ENCODE measurements around the gene FAM222B.
"Not testable (repeated sequence)": the region's sequence is repeated elsewhere in the genome, so short reads cannot be mapped to it uniquely, and the experiment has no call there.

FAM222B gene, protein sequence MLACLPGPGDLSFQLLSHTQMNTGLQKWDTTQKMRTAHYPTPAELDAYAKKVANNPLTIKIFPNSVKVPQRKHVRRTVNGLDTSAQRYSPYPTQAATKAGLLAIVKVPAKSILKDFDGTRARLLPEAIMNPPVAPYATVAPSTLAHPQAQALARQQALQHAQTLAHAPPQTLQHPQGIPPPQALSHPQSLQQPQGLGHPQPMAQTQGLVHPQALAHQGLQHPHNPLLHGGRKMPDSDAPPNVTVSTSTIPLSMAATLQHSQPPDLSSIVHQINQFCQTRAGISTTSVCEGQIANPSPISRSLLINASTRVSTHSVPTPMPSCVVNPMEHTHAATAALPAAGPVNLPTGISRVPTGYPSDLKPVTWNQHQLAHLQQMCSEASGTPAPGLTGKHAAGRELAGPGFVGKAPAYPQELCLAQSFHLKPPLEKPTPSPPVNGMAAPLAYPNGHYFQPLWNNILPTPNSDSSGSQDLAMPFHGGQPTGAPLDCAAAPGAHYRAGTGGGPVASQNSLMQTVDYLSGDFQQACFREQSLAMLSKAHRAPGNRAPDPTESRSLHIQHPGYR

DNA sequence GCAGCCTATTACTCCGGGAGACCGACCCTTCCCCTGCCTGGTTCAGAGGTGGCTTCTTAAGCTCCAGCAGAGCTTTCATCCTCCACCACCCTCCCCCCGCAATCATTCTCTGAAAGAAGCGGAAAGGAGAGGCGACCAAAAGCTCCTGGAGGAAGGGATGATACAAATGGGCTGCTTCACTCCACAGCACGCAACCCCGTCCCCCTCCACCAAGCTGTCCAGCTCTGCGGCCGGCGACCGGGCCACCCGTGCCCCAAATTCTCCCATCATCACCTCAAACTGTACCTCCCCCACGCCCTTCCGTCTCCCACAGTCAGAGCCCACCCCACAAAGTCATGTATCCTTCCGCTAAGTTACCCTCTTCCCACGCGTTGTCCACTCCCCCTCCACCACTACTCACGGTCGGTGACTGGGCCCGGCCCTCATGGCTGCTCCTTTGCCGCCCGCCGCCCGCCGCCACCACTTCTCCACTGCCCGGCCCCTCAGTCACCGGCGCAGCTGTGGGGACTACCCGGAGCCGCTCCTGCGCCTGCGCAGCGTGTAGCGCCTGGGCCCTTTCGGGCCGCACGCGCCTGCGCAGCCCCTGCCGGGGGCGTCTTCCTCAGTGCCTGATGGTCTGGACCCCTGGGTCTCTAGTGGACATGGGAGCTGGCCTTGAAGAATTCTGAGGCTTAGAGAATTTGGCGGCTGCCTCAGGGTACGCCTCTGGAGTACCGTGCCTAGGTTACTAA is at the start of gene FAM222B:
FAM222B (minus strand) TSS at position 509 of the 731 bp plus-strand sequence. CDS start 76,123 bp downstream, outside the sequence.
- peak; percentile 62 to 77 for DNase-seq (ENCODE audit: low read depth in 2 of 2)

DNA sequence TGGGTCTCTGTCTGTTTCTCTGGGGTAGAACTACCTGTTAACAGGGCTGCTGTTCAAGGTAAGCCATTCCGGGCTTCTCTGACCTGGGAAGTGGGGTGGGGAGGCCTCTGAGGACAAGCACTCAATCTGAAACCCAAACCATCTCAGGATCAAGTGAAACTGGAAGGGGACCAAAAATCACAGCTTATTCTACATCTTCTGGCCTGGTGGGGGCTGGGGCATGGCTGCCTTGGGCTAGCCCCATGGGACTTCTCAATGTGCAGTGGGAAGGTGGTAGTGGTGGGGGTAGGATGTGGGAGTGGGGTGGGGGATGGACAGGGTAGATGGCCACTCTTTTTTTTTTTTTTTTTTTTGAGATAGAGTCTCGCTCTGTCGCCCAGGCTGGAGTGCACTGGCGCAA is 49.4 kb upstream of the FAM222B start:
- no peak for DNase-seq (ENCODE audit: low read depth in 2 of 2)

DNA sequence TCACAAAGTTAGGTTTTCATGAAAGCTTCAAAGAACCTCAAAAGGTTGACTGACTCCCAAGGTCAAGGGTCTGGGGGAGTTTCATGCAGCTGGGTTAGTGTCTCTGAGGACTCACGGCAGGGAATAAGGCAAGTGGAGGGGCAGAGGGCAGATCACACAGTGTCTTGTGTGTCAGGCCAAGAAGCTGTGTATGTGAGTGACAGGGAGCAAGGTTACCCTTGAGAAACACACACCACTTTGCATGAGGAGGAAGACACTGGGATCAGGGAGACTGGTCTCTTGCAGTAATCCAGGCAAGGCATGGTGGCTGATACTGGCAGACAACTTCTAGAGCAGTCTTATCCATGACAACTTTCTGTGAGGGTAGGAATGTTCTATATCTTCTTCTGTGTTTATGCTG is 48.6 kb upstream of the FAM222B start:
- no peak for DNase-seq (ENCODE audit: low read depth in 2 of 2)

DNA sequence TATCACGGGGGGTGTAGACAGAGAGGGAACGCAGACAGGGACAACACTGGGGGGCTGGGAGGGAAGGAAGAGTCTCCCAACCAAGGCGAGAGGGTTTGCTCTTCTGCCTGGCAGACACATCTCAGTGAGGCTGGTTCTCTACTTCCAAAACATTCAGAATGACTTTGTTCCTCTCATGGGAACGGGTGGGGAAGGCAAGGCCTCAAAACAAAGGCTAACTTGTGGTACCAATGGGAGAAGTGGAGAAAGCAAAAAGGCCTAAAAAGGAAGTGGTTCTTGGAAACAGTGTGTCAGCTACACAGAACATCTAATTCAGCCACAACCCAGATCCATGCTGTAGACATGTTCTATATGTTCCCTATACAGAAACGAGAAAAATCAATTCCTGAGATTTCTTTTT is 47.4 kb upstream of the FAM222B start:
- DNase-seq (ENCODE audit: low read depth in 2 of 2): no peak

DNA sequence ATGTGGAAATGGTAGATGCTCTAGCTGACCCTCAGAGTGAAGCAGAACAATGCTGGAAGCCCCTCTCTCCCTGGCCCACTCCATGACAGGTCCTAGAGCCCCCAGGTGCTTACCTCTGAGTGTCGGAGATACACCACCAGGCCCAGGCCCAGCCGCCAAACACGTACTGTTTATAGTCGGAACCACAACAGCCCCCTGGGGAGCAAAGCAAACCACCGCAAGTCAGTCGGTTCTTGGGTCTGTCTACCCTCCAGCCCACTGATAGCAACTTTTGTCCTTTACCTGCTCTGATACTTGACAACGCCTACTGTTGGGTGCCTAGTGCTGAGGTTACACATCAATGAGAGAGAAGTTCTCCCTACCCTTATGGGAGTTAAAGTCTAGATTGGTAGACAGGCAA is 46.2 kb upstream of the FAM222B start:
- no peak for DNase-seq (ENCODE audit: low read depth in 2 of 2)

DNA sequence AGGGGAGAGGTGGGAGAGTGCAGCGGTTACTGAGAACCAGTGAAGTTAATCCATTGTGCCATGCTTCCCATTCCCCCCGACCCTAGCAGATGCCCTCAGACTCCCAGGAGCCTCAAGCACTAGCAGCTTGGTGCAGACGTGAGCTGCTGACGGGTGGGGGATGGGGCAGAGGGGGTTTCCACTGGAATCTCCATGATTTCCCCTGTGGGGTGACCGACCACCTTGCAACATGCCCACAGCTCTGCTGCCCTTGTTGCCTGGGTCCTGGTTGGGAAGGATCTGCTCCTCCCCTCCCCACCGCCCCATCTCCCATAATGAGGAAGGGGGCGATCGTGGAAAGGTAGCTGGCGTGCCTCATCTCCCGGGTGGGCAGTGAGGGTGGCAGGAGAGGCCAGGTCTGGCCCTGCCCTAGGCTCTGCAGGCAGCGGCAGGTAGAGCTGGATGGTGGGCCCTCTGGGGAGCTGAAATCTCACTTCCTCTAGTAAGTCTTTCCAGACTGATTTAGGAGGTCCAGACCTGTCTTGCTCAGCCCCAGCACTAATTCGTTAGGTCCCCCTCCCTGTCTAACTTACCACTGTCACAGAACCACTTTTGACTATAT is 45.4 kb upstream of the FAM222B start:
- DNase-seq (ENCODE audit: low read depth in 2 of 2): no peak

DNA sequence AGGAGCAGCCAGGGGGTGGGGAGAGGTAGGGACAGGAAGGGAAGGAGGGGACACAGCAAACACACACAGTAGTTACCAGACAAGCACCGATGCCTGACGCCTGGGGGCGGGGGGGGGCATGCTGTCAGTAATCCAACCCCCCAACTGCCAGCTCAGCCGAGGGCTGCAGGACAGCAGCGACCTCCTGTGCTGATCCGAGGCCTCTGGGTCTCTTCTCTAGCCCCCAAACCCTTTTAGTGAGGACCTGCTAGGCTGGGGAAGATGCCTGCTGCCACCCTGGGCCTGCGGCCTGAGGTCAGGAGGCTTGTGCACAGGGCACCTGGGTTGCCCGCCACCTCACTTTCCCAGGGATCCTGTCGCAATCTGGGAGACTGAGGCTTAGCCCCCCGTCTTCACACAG is 43.4 kb upstream of the FAM222B start:
- DNase-seq (ENCODE audit: low read depth in 2 of 2): no peak

DNA sequence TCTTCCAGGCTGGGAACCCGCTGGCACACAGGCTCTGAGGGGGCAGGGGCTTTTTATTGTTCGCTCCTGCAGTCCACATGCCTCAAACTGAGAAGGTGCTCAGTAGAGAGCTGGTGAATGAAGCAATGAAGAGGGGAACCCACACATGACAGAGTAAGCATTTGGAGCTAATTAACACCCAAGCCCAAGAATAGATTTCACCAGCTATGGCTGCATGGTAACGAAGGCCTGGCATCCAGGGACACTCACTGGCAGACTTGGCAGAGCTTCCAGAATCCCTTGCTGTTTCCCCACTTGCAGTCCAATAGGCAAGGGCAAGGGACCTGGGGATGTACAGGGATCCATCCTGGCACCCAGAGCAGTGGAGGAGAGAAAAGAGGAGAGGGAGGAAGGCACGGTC is 42.8 kb upstream of the FAM222B start:
- DNase-seq (ENCODE audit: low read depth in 2 of 2): no peak

DNA sequence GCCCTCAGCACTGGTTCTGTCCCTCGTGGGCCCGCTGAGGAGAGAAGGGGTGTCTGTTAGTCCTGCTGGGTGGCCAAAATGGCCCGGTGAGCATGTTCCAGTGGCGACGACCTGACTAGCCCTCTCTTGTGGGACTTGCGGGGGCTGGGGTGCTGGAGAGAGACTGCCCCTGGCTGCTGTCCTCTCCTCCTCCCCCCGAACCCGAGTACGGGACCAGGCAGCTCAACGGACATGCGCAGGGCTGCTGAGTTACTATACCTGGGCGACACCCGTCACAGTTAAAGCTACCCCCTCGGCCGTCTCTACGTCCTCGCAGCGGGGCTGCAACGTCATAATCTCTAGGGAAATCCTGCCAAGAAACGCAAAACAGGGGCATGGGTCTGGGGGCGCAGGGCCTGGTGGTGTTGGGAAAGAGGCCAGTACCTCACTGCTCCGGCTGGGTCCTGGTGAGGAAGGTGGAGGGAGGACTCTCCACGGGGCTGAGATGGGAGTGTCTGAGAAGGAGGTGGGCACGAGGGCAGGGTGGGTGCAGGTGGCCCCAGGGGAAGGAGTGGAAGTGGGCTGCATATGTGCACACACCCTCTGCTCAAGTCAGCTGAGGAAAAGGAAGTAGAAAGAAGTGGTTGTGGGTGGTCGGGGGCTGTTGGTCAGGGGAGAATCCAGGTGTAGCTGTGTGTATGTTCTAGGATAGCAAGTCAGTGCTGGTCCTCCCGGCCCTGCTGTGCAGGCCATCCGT is 41.5 kb upstream of the FAM222B start:
- no peak for DNase-seq (ENCODE audit: low read depth in 2 of 2)

DNA sequence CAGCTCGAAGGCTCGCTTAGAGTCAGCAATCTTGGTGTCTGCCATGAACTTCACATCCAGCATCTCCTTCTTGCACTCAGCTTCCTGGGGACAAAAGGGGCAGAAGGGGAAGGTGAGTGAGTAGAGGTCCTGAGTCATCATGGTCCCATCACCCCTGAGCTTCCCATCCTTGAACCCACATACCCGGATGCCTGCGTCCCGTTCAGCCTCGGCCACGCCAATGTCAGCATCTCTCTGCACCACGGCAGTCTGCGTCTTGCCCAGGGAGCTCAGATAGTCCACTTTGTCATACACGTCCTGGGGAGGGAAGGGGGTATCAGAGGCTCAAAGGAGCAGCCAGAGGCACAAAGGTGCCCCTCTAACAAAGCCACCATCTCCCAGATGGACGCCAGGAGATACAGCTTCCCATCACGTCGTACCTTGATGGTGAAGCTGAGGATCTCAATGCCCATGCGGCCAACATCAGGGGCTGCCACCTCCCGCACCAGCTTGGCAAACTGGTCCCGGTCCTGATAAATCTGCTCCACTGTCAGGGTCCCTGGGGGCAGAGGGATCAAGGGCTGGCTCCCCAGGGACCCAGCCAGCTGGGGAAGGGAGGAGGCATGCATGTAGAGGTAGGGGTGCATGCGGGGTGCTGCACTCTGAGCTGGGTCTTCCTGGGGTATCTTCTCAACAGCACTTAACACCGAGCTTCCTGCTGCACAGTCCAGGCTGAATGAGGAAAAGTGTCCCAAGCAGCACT is 39.7 kb upstream of the FAM222B start:
- DNase-seq (ENCODE audit: low read depth in 2 of 2): no peak

DNA sequence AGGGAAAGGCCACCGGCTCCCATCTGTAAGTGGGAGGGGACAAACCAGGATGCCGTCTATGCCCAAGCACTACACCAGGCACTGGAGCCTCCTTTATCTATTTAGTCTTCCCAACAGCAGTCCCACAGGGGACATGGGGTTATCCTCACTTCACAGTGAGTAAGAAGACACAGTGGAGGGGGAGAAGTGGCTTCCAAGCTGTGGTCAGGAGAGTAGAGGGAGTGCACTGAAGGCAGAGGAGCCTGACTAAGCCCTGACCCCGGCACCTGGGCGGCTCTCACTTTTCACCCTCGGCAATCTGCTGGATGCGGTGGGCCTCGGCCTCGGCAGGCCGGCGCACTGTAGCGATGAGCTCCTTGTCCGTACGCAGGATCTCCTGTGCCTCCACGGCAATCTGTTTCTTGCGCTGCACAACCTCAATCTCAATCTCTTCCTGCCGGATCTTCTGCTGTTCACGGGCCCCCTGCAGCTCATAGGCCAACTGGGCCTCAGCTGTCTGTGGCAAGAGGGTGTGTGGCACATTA is 39.0 kb upstream of the FAM222B start:
- no peak for DNase-seq (ENCODE audit: low read depth in 2 of 2)

DNA sequence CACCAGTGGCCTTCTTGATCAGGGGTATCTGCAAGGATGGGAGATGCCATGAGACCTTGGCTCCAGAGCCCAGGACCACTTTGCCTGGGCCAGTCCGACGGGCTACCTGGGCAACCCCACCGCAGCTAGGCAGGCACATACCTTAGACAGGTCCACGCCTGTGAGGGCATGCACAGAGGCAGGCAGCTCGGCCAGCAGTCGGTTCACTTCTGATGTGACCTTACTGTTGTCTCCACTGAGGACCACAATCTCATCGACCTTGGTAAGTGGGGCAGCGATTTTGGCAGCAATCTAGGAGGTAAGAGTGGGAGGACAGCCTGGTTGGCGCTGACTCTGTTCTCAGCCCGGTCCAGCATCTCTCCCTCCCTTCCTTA is 38.0 kb upstream of the FAM222B start:
- DNase-seq (ENCODE audit: low read depth in 2 of 2): no peak

DNA sequence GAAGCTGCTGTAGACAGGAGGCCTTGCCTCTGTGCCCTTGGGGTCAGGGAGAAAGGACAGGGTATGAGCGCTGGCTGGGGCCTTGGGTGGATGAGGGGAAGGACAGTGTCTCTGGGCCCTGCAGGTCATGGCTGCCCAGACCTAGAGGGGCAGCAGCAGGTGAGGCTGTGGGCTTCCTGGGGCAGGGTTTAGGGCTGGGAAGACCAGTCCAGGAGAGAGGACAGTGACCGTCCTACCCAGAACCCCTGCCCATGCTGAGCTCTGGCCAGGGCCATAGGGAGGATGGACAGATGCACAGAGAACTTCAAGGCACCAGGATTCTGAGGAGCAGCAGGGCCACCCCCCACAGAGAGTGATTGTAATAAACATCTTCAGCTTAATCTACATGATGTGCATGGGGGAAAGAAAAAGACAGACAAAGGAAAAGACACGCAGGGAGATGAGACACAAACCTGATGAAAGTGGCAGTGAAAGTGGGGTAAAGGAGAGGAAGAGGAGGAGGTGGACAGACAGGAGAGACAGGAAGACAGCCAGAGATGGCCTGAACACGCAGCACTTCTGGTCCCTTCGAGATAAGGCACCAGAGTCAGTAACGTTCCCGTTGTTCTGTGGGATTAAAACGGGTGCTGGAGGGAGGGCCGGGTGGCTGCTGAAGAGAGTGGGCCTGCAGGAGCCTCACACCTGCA is 37.4 kb upstream of the FAM222B start:
- DNase-seq (ENCODE audit: low read depth in 2 of 2): no peak

DNA sequence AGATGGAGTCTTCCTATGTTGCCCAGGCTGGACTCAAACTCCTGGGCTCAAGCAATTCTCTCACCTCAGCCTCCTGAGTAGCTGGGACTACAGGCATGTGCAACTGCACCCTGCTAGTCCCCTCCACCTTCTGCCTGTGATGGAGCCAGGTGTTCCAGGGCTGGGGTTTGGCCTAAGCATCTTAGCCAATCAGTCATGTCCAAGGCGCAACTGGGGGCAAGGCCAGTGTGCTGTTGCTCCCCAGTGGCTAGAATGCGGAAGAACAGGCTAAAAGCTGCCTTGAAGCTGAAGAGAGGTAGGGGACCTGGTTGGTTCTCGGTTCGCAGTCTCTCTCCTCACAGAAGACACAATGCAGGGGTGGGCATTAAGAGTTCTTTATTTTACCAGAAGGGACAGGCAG is 36.4 kb upstream of the FAM222B start:
- no peak for DNase-seq (ENCODE audit: low read depth in 2 of 2)

DNA sequence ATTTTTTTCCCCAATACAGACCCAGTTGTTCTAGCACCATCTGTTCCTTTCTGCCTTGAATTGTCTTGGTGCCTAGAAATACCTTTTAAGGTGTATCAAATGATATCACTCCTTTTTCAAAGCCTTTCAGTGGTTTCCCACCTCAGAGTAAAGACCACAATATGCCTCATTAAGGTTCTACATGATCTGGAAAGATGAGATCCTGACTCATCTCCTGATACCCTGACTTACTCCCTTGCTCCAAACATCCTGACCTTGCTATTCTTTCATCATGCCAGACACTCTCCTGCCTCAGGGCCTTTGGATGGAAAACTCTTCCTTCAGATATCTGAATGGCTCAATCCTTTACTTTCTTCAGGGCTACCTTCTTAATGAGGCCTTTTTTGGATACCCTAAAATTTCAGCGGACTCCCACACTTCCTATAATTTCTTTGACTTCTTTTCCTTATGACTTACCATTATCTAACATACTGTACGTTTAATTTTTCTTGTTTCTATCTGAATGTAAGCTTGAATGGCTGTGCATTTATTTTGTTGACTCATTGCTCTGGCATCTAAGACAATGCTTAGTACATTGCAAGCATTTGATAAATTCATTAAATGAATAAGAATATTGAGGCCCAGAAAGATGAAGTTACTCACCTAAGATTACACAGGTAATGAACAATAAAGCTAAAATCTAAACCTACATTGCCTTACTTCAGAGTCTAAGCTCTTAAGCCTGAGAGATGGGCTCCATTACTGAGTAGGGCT is 35.7 kb upstream of the FAM222B start:
- DNase-seq (ENCODE audit: low read depth in 2 of 2): no peak

DNA sequence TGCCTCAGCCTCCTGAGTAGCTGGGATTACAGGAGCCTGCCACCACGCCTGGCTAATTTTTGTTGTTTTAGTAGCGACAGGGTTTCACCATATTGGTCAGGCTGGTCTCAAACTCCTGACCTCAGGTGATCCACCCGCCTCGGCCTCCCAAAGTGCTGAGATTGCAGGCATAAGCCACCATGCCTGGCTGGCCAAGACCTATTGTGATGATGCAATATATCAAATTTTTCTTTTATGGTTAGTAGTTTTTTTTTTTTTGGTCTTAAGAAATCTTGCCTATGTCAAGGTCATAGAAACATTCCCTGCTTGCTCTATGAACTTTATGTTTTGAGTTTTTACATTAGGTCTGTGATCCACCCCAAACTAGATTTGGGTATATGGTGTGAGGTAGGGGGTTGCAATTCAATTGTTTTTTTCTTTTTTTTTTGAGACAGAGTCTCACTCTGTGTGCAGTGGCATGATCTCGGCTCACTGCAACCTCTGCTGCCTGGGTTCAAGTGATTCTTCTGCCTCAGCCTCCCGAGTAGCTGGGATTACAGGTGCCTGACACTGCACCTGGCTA is 34.6 kb upstream of the FAM222B start:
- not testable (repeated sequence) for DNase-seq (ENCODE audit: low read depth in 2 of 2)

DNA sequence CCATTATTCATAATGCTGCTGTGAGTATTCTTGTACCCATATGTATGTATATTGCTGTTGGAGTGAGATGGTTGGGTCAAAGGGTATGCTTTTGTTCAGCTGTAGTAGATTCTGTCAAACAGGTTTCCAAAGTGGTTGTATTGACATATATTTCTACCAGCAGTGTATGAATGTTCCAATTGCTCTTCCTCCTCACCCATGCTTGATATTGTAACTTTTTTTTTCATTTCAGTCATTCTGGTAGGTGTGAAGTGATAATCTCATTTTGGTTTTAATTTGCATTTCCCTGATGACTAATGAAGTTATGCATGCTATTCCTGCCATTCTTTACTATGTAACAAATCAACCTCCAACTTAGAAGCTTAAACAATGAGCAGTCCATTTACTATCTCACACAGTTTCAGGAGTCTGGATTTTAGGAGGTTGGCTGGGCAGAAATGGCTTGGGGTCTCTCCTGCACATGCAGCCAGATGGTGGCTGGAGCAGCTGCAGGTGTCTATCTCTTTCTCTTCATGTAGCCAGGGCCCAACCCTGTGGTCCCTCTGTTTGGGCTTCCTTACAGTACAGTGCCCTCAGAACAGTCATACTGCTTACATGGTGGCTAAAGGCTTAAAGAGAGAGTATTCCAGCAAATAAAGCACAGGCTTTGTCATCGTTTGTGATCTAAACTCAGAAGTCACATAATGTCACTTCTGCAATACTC is 33.4 kb upstream of the FAM222B start:
- DNase-seq (ENCODE audit: low read depth in 2 of 2): no peak

DNA sequence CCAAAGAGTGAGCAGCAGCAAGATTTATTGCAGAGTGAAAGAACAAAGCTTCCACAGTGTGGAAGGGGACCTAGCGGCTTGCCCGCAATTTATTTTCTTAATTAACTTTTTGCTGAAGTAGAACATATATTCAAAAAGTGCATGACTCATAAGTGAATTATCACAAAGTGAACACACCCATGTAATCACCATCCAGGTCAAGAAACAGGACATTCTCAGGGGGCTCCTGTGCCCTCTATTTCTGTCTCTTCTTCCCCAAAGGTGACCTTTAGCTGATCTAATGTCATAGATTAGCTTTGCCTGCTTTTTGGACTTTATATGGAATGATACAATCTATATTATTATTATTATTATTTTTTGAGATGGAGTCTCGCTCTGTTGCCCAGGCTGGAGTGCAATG is 32.2 kb upstream of the FAM222B start:
- no peak for DNase-seq (ENCODE audit: low read depth in 2 of 2)

DNA sequence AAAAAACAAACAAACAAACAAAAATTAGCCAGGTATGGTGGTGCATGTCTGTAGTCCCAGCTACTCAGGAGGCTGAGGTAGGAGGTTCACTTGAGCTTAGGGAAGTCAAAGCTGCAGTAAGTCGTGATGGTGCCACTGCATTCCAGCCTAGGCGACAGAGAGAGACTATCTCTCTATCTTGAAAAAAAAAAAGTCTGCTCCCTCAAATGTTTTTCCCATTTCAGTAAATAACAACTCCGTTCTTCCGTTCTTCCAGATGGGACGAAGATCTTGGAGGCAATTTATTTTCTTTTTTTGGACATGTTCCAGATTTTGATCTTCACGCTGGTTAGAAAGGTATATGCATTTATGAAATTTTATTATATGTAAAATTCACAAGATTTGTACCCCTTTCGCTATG is 31.2 kb upstream of the FAM222B start:
- DNase-seq (ENCODE audit: low read depth in 2 of 2): no peak
